GM18508 (cell line): Measurements from ENCODE around the gene COL21A1.

Source experiments
- ATAC-seq: cut with Tn5 transposase; IDR thresholded peaks from one replicate; pipeline ENCODE4 v1.9.1; 2021; ENCODE audit warnings: moderate number of reproducible peaks; ENCODE audit not compliant: insufficient read depth, unreplicated experiment

Gene COL21A1

GRCh38 chr6:56246541-56246880 lies 869 bp downstream of the COL21A1 start:
- ATAC-seq: no peak

GRCh38 chr6:56245903-56246351 lies 1.5 kb downstream of the COL21A1 start:
- ATAC-seq: no peak

DNA sequence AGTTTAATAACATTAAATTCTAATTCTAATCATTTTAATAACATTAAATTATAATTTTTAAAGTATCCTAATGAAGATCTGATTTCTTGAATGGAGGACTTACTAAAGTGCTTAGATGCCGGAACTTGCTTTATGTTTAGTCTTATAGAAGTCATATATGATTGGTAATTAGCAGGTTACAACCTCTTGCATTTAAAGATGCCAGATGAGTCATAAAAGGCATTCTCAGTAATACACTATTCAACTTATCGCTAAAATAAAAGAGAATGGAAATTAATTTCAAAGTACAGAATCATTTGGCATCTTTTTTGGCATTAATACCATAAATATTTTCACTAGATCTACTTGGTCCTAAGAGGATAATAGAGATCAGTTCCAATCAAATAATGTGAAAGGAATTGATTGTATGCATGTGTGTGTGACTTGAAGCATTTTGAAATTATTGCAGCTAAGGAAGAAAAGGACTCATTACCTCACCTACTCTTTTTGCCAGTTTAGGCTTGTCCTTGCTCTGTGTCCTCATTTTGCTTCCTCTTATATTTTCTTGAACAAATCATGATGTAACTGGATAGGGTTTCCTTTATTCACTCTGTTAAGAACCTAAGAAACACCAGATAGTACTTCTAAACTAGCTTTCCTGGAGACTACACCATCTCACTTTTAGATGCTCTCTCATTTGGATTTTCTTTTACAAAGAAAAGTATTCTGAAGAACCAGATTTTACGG lies 2.7 kb downstream of the COL21A1 start:
- ATAC-seq: no peak

DNA sequence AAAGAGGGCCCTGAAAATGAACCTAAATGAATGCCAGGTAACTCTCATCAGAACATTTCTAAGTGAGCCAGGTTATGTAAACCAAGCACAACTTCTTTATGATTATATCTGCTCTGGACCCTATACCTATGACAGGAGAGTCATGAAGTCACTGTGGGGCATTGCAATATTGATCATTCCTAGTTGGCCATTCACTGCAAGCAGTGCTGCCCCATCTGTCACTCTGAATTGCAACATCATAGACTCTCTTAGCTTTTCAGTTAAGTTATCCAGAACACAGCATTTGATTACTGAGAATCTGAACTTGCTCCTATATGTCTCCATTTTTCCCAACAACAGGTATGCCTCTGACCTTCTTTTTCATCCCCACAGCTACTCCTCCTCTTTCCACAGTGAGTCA lies 3.3 kb downstream of the COL21A1 start:
- no peak for ATAC-seq

- no peak for ATAC-seq
These were observed 3.8 kb downstream of the COL21A1 start for GRCh38 chr6:56243518-56244070.

DNA sequence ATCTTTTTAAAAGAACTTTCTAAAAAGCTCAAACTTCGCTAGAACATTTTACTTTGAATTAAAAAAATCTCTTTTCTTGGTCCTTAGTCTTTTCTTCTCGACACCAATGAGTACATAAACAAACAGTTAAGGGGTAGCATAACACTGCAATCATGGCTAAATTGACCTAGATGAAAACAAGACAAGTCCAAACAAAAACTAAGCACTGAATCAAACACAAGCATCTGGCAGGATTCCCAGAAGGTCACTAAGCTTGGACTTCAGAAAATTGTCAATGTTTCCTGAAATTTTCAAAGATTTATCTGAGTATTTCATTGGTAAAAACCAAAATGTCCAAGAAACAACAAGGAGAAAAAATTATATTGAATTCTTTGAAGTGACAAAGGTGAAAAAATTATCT lies 5.0 kb downstream of the COL21A1 start:
- ATAC-seq: no peak

DNA sequence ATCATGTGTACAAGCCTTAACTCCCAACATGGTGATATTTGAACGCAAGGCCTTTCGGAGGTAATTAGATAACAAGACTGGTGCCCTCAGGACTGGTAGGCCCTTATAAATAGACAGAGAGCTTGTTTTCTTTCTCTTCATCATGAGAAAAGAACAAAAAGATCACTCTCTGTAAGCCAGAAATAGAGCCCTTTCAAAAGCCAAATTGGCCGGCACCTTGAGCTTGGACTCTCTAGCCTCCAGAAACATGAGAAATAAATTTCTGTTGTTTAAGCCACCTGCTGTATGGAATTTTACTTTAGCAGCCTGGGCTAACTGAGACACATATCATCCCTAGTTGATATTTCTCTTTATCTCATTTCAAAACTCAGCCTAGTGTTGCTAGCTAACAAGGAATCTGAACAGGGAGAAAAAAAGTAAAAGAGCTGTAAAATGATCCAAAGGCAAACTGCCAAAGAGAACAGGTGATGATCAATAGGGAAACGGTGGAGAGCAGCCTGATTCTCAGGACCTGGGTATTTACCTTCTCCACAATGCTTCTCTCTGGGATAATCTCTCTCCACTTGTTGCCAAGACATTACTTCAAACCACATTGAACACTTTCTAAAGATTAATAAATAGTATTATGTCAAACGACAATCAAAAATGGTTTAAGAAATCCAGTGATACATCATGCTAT lies 6.1 kb downstream of the COL21A1 start:
- ATAC-seq: no peak

- ATAC-seq: no peak
These were observed 9.0 kb downstream of the COL21A1 start for GRCh38 chr6:56238352-56238751.

DNA sequence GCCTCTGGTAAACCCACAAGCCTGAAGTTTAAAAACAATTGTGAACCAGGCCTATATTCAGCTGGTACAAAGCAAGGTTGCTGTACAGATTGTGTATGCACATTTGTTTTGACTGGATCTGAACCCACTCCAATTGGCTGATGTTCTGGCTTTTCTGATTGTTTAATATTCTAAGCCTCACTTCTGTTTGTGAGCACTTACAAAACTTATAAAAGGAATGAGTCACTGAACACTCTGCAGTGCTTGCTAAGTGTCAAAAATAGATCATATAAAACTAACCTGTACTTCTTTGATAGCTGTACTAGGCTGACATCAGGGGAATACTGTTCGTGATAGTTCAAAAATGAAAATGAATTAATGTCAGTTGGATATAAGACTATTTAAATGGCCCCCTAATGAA lies 12.1 kb downstream of the COL21A1 start:
- no peak for ATAC-seq

- ATAC-seq: no peak
These were observed 14.9 kb downstream of the COL21A1 start for GRCh38 chr6:56232436-56232835.

GRCh38 chr6:56231827-56232226 lies 15.6 kb downstream of the COL21A1 start:
- no peak for ATAC-seq

DNA sequence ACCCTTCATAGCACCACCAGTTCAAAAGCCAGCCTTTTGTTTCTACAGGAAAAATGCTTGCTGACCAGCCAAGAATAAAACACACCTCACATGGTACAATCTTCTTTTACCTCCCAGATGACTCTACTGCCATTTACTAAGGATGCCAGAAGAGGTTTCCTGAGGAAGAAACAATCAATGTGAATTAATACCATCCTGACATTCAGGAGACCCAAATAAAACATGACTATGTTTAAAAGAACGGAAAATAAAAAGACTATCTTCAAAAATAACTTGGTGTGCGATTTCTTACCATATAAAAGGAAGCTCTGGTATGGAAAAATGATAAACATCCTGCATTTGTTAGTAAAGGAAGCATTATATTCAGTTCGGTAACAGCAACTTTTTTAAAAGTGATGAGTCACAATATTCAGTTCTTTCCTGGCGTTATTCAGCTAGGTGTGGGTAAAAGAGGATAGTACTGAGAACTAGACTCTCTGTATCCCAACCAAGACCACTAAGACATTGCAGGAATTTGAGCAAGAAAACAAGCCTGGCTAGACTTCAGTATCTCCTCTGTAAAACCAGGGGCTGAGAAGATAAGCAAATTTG lies 16.3 kb downstream of the COL21A1 start:
- no peak for ATAC-seq

- no peak for ATAC-seq
These were observed 20.1 kb downstream of the COL21A1 start for GRCh38 chr6:56227071-56227879.

- no peak for ATAC-seq
These were observed 23.4 kb downstream of the COL21A1 start for GRCh38 chr6:56223995-56224394.

DNA sequence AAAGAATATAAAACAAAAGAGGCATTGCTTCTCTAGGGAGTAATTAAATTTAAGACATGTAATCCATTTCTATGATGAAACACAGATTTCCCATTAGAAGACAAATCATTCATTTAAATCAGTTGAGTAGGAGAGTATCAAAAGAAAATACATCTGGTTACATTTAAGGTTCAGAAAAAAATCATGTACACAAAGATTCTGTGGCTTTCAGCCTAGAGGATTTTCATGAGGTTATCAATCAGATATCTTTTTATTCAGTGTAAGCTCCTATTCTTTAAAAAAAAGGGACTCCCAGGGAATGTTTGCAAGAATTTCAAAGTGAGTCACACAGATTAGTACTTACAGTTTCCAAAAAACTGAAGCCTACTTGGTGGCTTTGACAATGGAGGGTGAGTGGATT lies 24.9 kb downstream of the COL21A1 start:
- no peak for ATAC-seq

DNA sequence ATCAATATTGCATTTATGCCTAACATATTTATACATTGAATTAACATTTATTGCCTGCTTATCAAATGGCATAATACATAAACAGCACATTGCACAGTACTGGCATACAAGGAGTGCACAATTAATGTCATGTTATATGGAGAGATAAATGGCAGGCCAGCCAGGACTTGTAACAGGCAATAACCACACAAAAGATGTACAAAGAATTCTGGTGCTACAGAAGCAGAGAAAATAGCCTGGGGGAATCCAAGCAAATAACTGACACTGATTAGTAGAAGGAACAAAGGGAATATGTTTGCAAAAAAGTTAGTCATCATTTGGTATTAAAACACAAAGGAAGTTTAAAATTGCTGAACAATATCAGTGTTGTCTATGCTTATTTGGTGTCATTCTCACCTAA lies 27.3 kb downstream of the COL21A1 start:
- no peak for ATAC-seq

GRCh38 chr6:56214703-56215101 lies 32.7 kb downstream of the COL21A1 start:
- no peak for ATAC-seq

GRCh38 chr6:56214041-56214702 lies 33.2 kb downstream of the COL21A1 start:
- ATAC-seq: no peak

GRCh38 chr6:56211724-56212123 lies 35.7 kb downstream of the COL21A1 start:
- ATAC-seq: no peak

DNA sequence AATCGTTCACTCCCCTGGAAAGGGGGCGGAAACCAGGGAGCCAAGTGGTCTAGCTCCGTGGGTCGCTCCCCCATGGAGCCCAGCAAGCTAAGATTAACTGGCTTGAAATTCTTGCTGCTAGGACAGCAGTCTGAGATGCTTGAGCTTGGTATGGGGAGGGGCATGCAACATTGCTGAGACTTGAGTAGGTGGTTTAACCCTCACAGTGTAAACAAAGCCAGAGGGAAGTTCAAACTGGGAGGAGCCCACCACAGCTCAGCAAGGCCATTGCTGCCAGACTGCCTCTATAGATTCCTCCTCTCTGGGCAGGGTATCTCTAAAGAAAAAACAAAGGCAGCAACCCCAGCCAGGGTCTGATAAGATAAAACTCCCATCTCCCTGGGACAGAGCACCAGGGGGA lies 43.2 kb downstream of the COL21A1 start:
- no peak for ATAC-seq
